Measurements from ENCODE around the gene CCL26. TPM values are rescaled to one million over a fixed set of nuclear protein-coding genes. Genes with fewer than 3 reads are reported as not detected.

The CCL26 gene
- total RNA-seq, 1 donor from 2014 or later, result not detected

GRCh38 chr7:75809396-75809795 lies 37.4 kb upstream of the CCL26 start:
- TF ChIP-seq CTCF (IDR thresholded peaks at IDR 0.05), result no peak
- H3K9me3 Mint-ChIP-seq, result peaks cover 3% of the 10 kb centered on the region
- ATAC-seq (ENCODE audit: low read depth) (no peak), DNase-seq (no peak)
- H3K4me3 Mint-ChIP-seq, result no peak overlapping the region
- no peak overlapping the region for H3K27ac Mint-ChIP-seq
- no peaks in the 10 kb centered on the region for H3K36me3 Mint-ChIP-seq (ENCODE audit: low read depth)
- peaks cover 6% of the 10 kb centered on the region for H3K27me3 Mint-ChIP-seq
- CTCF ChIA-PET, result no interaction called here
- POLR2A ChIA-PET, result no interaction called here
- no peaks in the 10 kb centered on the region for H3K4me1 Mint-ChIP-seq
- intact Hi-C loops (cut with micrococcal nuclease), result no loop called here

DNA sequence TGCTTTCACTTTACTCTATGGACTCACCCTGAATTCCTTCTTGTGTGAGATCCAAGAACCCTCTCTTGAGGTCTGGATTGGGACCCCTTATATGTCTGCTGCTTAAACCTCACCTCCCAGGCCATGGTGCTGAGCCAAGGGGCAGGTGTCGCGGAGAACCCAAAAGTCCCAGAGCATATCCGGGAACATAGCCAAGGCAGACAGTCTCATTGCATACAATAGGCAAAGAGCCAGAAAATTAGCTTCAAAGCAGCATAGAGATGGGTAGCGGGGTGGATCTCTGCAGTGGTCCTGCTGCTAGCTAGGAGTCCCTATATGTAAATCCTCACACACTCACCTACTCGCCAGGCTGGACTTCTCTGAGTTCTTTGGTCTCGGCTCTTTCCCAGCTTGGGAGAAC lies 36.1 kb upstream of the CCL26 start:
- Mint-ChIP-seq H3K27me3 (peaks cover 6% of the 10 kb centered on the region), H3K4me3 (no peak overlapping the region), H3K4me1 (no peaks in the 10 kb centered on the region), H3K36me3 (ENCODE audit: low read depth) (no peaks in the 10 kb centered on the region), H3K9me3 (peaks cover 3% of the 10 kb centered on the region), H3K27ac (no peak overlapping the region)
- ATAC-seq (ENCODE audit: low read depth) (no peak), DNase-seq (no peak)
- intact Hi-C loops (cut with micrococcal nuclease), result no loop called here
- CTCF ChIA-PET, result no interaction called here
- no peak for TF ChIP-seq CTCF (IDR thresholded peaks at IDR 0.05)
- POLR2A ChIA-PET, result no interaction called here

DNA sequence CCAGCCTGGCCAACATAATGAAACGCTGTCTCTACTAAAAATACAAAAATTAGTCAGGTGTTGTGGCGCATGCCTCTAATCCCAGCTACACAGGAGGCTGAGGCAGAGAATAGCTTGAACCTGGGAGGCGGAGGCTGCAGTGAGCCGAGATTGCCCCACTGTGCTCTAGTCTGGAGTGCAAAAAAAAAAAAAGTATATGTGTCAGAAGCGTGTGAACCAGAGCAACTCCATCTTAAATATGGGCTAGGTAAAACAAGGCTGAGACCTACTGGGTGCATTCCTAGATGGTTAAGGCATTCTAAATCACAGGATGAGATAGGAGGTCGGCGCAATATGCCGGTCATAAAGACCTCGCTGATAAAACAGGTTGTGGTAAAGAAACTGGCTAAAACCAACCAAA lies 35.4 kb upstream of the CCL26 start:
- H3K4me1 Mint-ChIP-seq, result no peaks in the 10 kb centered on the region
- no peak overlapping the region for H3K4me3 Mint-ChIP-seq
- intact Hi-C loops (cut with micrococcal nuclease), result no loop called here
- no peaks in the 10 kb centered on the region for H3K36me3 Mint-ChIP-seq (ENCODE audit: low read depth)
- no peak for TF ChIP-seq CTCF (IDR thresholded peaks at IDR 0.05)
- ChIA-PET POLR2A (no interaction called here), CTCF (no interaction called here)
- peaks cover 6% of the 10 kb centered on the region for H3K27me3 Mint-ChIP-seq
- ATAC-seq (ENCODE audit: low read depth) (no peak), DNase-seq (no peak)
- H3K9me3 Mint-ChIP-seq, result peaks cover 3% of the 10 kb centered on the region
- H3K27ac Mint-ChIP-seq, result no peak overlapping the region

DNA sequence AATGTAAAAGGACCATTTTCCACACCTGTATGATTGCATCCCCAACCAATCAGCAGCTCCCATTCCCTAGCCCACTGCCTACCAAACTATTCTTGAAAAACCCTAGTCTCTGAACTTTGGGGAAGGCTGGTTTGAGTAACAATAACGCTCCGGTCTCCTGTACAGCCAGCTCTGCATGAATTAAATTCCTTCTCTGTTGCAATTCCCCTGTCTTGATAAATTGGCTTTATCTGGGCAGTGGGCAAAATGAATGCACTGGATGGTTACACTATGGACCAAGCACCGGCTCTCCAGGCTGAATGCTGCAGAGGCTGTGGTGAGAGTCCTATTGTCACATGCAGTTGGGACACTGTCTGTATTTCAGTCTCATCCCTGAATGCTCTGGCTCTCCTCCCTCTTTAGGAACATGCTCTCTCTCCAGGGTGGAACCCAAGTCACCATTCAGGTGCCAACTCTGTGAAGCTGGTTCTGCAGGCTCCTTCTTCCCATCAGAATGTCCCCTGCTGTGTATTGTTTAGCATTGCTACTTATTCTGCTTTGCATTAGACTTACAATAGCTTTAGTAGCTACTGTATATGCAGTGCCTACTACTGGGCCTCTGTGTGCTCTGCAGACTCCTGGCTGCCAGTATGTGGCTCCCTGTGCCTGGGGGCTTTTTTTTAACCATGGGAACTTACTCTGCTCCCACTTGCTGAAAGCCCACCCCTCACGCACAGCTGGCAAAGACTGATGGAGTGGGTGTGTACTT lies 34.7 kb upstream of the CCL26 start:
- Mint-ChIP-seq H3K9me3 (peaks cover 3% of the 10 kb centered on the region), H3K27ac (no peak overlapping the region), H3K4me3 (no peak overlapping the region), H3K36me3 (ENCODE audit: low read depth) (no peaks in the 10 kb centered on the region), H3K27me3 (peaks cover 6% of the 10 kb centered on the region), H3K4me1 (no peaks in the 10 kb centered on the region)
- no peak for ATAC-seq (ENCODE audit: low read depth)
- no peak for DNase-seq
- intact Hi-C loops (cut with micrococcal nuclease), result no loop called here
- TF ChIP-seq CTCF (IDR thresholded peaks at IDR 0.05), result no peak
- ChIA-PET POLR2A (no interaction called here), CTCF (no interaction called here)

DNA sequence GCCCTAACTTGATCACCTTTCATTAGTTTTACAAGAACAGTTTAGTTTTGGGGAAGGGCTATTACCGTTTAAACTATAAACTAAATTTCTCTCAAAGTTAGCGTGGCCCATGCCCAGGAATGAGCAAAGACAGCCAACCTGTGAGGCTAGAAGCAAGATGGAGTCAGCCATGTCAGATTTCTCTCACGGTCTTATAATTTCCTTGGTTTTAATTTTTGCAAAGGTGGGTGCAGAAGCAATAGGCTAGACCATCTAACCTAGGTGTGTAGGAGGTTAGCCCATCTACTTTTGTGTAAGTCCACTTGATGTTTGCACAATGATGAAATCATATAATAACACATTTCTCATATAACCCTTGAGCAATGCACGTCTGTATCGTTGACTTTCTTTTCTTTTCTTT lies 32.7 kb upstream of the CCL26 start:
- TF ChIP-seq CTCF (IDR thresholded peaks at IDR 0.05), result no peak
- DNase-seq (no peak), ATAC-seq (ENCODE audit: low read depth) (no peak)
- POLR2A ChIA-PET, result no interaction called here
- H3K27me3 Mint-ChIP-seq, result peaks cover 4% of the 10 kb centered on the region
- CTCF ChIA-PET, result no interaction called here
- H3K4me1 Mint-ChIP-seq, result no peaks in the 10 kb centered on the region
- H3K36me3 Mint-ChIP-seq (ENCODE audit: low read depth), result no peaks in the 10 kb centered on the region
- intact Hi-C loops (cut with micrococcal nuclease), result no loop called here
- H3K9me3 Mint-ChIP-seq, result peaks cover 3% of the 10 kb centered on the region
- H3K4me3 Mint-ChIP-seq, result no peak overlapping the region
- H3K27ac Mint-ChIP-seq, result no peak overlapping the region
